GM12873 (cell line): Measurements from ENCODE around the gene ZCCHC2.

Source experiments
- CTCF ChIP-seq: IDR thresholded peaks from 2 replicates; pipeline ENCODE4 v1.5.1; 2012; ENCODE audit warnings: low read depth, mild to moderate bottlenecking, moderate library complexity, low read length, control low read depth; ENCODE audit not compliant: insufficient read depth; ENCODE audit errors: missing control alignments

ZCCHC2 gene

GRCh38 chr18:62543021-62543420 is 20.2 kb downstream of the ZCCHC2 start:
- TF ChIP-seq CTCF, result no peak

GRCh38 chr18:62545098-62545497 is 22.3 kb downstream of the ZCCHC2 start:
- TF ChIP-seq CTCF, result no peak

GRCh38 chr18:62549755-62550154 is 26.9 kb downstream of the ZCCHC2 start:
- TF ChIP-seq CTCF, result no peak

- no peak for TF ChIP-seq CTCF
Observed at GRCh38 chr18:62550746-62551145, 27.9 kb downstream of the ZCCHC2 start.

GRCh38 chr18:62551972-62552513 is 29.2 kb downstream of the ZCCHC2 start:
- TF ChIP-seq CTCF, result no peak

GRCh38 chr18:62554061-62554815 is 31.4 kb downstream of the ZCCHC2 start:
- TF ChIP-seq CTCF, result no peak

GRCh38 chr18:62555135-62555534 is 32.3 kb downstream of the ZCCHC2 start:
- TF ChIP-seq CTCF, result no peak
